Mesodermal cell (in vitro differentiated cells): ENCODE data around the gene MAN2B1.
"Not testable (repeated sequence)": the region's sequence is repeated elsewhere in the genome, so short reads cannot be mapped to it uniquely, and the experiment has no call there.

Experiments
- H3K27ac ChIP-seq: 2 replicates; pipeline ENCODE4 v1.7.0; 2013; ENCODE audit warnings: mild to moderate bottlenecking, low read depth, low read length, moderate library complexity; ENCODE audit not compliant: severe bottlenecking
- H3K36me3 ChIP-seq: 2 replicates; pipeline ENCODE4 v1.7.1; 2013; ENCODE audit warnings: mild to moderate bottlenecking, low read length, moderate library complexity; ENCODE audit not compliant: control insufficient read depth, insufficient read depth
- H3K4me1 ChIP-seq: one replicate; pipeline ENCODE4 v1.7.1; 2013; ENCODE audit warnings: mild to moderate bottlenecking, low read length; ENCODE audit not compliant: insufficient read depth, control insufficient read depth, poor library complexity, severe bottlenecking
- H3K4me3 ChIP-seq: 2 replicates; pipeline ENCODE4 v1.7.0; 2013; ENCODE audit warnings: low read length, control low read depth, mild to moderate bottlenecking; ENCODE audit not compliant: insufficient read depth, poor library complexity, severe bottlenecking; ENCODE audit errors: extremely low read depth
- H3K9me3 ChIP-seq: 2 replicates; pipeline ENCODE4 v1.7.1; 2013; ENCODE audit warnings: mild to moderate bottlenecking, low read length, moderate library complexity; ENCODE audit not compliant: control insufficient read depth
- WGBS, 2 experiments: methylation state at CpG; one replicate each; pipeline ENCODE4 v1.1.5; 2013; ENCODE audit warnings: missing lambda C conversion rate in 2 of 2; ENCODE audit not compliant: insufficient coverage in 2 of 2; 5-methylcytosine and 5-hydroxymethylcytosine counted together

MAN2B1 gene

GRCh38 chr19:12689012-12689411 is 22.5 kb upstream of the MAN2B1 start:
- Histone ChIP-seq H3K9me3 (no peaks in the 10 kb centered on the region), H3K27ac (no peak overlapping the region), H3K4me3 (no peak overlapping the region), H3K36me3 (peaks cover 8% of the 10 kb centered on the region), H3K4me1 (no peaks in the 10 kb centered on the region)
- WGBS, 2 experiments, result 91 to 96% methylated on average over 9 to 12 of the region's 12 CpGs

DNA sequence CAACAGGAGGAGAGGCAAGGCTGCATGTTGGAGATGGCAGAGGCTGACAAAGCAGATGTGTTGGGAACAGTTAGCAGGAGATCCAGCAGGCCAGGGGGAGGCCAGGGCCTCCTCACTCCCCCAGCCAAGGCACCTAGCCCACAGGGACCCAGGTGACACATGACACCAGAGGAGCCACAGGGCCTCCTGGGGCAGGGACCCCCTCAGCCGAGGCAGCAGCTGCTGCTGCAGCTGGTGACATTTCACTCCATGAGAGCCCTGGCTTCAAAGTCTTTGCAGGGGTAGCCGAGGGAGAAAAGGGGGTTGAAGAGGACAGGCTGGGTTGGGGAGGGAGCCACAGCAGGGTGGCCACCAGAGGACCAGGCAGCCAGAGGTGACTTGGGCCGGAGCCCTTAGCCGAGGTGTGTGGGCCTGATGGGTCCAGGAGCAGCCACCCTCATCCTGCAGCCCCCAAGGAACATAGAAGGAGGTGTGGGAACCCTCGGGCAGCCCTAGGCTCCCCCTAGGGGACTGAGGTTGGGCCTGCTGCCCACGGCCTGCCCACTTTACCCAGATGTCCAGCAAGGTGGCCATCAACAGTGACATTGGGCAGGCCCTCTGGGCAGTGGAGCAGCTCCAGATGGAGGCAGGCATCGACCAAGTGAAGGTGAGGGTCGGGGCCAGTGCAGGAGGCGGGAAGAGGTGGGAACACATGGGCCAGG is 21.1 kb upstream of the MAN2B1 start, which contains the start of gene GNG14:
Gene GNG14, plus strand, starts transcription at position 503 of the 701 bp plus-strand sequence. Its CDS starts 51 bp downstream, at position 554.
- Histone ChIP-seq H3K36me3 (peaks cover 3% of the 10 kb centered on the region), H3K4me1 (no peaks in the 10 kb centered on the region)
- WGBS, 2 experiments, result 84 to 89% methylated on average over 7 to 8 of the region's 9 CpGs

DNA sequence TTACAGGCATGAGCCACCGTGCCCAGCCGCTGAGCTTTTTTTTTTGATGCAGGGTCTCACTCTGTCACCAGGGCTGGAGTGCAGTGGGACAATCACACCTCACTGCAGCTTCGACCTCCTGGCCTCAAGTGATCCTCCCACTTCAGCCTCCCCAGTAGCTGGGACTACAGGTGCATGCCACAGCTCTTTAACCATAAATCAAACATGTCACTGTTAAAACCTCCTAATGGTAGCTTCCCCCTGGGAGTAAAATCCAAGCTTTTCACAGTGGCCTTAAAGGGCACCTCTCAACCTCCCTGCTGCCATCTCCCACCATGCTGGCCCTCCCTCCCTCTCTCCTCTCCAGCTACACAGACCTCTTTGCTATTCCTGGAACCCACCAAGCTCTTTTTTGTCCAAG is 19.3 kb upstream of the MAN2B1 start:
- H3K4me3 ChIP-seq, result no peak overlapping the region
- no peaks in the 10 kb centered on the region for H3K9me3 ChIP-seq
- H3K4me1 ChIP-seq, result no peaks in the 10 kb centered on the region
- no peak overlapping the region for H3K27ac ChIP-seq
- 82 to 85% methylated on average over 3 of the region's 3 CpGs for WGBS, 2 experiments
- H3K36me3 ChIP-seq, result peaks cover 3% of the 10 kb centered on the region

More for the DNA sequence above, 21.1 kb upstream of the MAN2B1 start, which contains the start of gene GNG14:
- Histone ChIP-seq H3K27ac (no peak within 1 kb of the TSS), H3K4me3 (no peak within 1 kb of the TSS), H3K9me3 (no peaks in the 10 kb centered on the region)

- Histone ChIP-seq H3K9me3 (no peaks in the 10 kb centered on the region), H3K4me3 (peak within 1 kb of the TSS; percentile 85), H3K36me3 (peaks cover 33% of the 10 kb centered on the region), H3K4me1 (no peaks in the 10 kb centered on the region), H3K27ac (peak within 1 kb of the TSS; percentile 99)
- 0 to 1% methylated on average over 38 to 66 of the region's 68 CpGs for WGBS, 2 experiments
Measured at GRCh38 chr19:12681074-12681987, 14.8 kb upstream of the MAN2B1 start, which contains the start of gene DHPS. Gene DHPS, minus strand, starts transcription at chr19:12681880. Its CDS starts 114 bp downstream, at chr19:12681766.

DNA sequence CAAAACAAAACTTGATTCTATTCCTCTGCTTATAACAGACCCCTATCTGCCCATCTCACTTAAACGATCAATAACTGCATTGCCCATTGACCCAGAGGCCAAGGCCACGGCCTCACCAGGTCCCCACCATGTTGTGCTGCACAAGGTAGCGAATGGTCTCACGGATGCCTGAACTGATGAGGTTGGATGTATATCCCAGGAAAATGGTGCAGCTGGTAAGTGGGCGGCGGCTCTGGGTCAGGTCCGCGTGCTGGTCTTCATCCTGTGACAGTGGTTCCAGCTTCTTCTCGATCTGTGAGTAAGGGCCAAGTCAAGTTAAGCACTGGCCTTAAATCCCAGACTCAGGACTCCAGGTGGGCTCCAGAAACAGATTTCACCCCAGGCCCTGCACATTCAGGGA is 13.5 kb upstream of the MAN2B1 start:
- Histone ChIP-seq H3K4me3 (peak overlapping the region; percentile 85), H3K36me3 (peaks cover 46% of the 10 kb centered on the region), H3K9me3 (no peaks in the 10 kb centered on the region), H3K27ac (no peak overlapping the region), H3K4me1 (no peaks in the 10 kb centered on the region)
- 94 to 95% methylated on average over 9 of the region's 9 CpGs for WGBS, 2 experiments

DNA sequence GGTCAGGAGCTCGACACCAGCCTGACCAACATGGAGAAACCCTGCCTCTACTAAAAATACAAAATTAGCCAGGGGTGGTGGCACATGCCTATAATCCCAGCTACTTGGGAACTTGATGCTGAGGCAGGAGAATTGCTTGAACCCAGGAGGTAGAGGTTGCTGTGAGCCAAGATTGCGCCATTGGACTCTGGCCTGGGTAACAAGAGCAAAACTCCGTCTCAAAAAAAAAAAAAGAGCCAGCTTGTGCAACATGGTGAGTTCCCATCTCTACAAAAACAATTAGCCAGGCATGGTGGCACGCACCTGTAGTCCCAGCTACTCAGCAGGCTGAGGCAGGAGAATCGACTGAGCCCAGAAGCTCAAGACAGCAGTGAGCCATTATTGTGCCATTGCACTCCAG is 11.5 kb upstream of the MAN2B1 start:
- H3K4me1 ChIP-seq, H3K9me3 ChIP-seq, H3K27ac ChIP-seq, H3K4me3 ChIP-seq: not testable (repeated sequence)
- H3K36me3 ChIP-seq, result peaks cover 58% of the 10 kb centered on the region
- WGBS, 2 experiments, result 92 to 96% methylated on average over 4 of the region's 5 CpGs

GRCh38 chr19:12676928-12677327 is 10.4 kb upstream of the MAN2B1 start:
- H3K27ac ChIP-seq, result no peak overlapping the region
- WGBS, 2 experiments, result 87 to 94% methylated on average over 9 to 10 of the region's 12 CpGs
- no peaks in the 10 kb centered on the region for H3K9me3 ChIP-seq
- H3K4me3 ChIP-seq, result no peak overlapping the region
- H3K4me1 ChIP-seq, result no peaks in the 10 kb centered on the region
- H3K36me3 ChIP-seq, result peaks cover 63% of the 10 kb centered on the region

- peaks cover 63% of the 10 kb centered on the region for H3K36me3 ChIP-seq
- no peak overlapping the region for H3K27ac ChIP-seq
Measured at GRCh38 chr19:12676384-12676792, 9.8 kb upstream of the MAN2B1 start.

GRCh38 chr19:12675940-12676339 is 9.4 kb upstream of the MAN2B1 start:
- peaks cover 63% of the 10 kb centered on the region for H3K36me3 ChIP-seq
- no peak overlapping the region for H3K4me3 ChIP-seq
- no peak overlapping the region for H3K27ac ChIP-seq
- no peaks in the 10 kb centered on the region for H3K4me1 ChIP-seq
- WGBS, 2 experiments, result 96% methylated on average over 13 to 15 of the region's 15 CpGs
- H3K9me3 ChIP-seq, result no peaks in the 10 kb centered on the region

More at GRCh38 chr19:12676384-12676792, 9.8 kb upstream of the MAN2B1 start:
- no peaks in the 10 kb centered on the region for H3K9me3 ChIP-seq
- WGBS, 2 experiments, result 34 to 40% methylated on average over 4 of the region's 4 CpGs
- no peaks in the 10 kb centered on the region for H3K4me1 ChIP-seq
- no peak overlapping the region for H3K4me3 ChIP-seq

GRCh38 chr19:12675399-12675798 is 8.9 kb upstream of the MAN2B1 start:
- H3K27ac ChIP-seq, result no peak overlapping the region
- H3K4me3 ChIP-seq, result no peak overlapping the region
- WGBS, 2 experiments, result 96 to 100% methylated on average over 7 to 9 of the region's 10 CpGs
- H3K9me3 ChIP-seq, result no peaks in the 10 kb centered on the region
- H3K4me1 ChIP-seq, result peaks cover 5% of the 10 kb centered on the region
- peaks cover 63% of the 10 kb centered on the region for H3K36me3 ChIP-seq
